Measurements from ENCODE around the gene SAP30BP.

SAP30BP gene

DNA sequence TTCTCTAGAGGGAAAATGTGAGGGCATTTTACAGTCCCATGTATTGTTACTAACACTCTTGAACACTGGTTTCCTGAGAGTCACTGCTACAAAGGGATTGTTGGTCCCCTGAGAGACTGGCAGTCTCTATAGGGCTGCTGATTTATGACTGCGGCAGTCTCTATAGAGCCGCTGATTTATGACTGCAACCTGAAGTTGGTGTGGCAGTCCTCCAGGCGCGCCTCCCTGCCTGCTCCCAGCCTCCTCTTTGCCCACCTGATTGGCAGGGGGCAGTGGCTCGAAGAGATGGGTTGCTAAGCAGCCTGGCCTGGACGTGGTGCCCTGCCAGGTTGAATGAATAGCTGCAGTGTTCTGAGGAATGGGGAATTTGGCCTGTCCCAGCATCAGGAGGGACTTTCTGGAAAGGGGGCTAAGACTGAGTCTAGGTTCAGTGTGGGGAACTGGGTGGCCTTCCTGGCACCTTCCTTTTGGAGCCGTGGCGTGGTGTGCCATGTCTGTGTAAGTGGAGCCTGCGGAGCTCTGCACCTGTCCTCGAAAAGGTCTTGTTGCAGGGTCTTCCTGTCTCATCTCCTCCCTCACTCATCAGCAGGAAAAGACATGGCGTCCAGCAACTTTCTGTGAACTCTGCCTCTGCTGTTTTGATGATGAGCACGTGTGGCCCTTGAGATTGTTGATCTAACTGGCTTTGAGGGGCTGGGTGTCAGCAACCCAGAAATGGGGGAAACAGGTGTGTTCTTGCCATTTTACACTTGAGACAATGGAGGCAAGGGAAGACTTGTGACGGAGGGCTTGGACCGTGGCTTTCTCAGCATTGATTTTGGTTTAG is 24.9 kb downstream of the SAP30BP start:
- no peak for FAIRE-seq

GRCh38 chr17:75692976-75693375 is 25.8 kb downstream of the SAP30BP start:
- FAIRE-seq = no peak

- FAIRE-seq = no peak
These were observed 26.7 kb downstream of the SAP30BP start for GRCh38 chr17:75693500-75694481.

DNA sequence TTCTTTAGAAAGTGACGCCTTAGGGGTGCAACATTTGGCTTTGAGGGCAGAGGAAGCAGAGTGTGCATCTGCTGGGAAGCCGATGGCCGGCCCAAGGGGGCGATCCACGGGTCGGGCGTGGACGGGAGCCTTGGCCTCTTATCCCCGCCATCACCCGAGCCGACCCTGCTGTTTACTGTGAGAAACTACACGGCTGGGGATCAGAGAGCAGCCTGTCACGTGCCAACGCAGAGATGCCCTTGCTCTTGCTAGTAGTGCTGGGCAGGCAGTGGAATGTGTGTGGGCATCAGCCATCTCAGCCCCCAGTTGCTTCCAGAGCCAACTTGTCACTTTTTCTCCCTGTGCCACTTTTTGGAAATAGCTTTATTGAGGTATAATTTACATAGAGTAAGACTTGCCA is 27.4 kb downstream of the SAP30BP start:
- FAIRE-seq = no peak

- no peak for FAIRE-seq
These were observed 28.1 kb downstream of the SAP30BP start for GRCh38 chr17:75695141-75695829.

DNA sequence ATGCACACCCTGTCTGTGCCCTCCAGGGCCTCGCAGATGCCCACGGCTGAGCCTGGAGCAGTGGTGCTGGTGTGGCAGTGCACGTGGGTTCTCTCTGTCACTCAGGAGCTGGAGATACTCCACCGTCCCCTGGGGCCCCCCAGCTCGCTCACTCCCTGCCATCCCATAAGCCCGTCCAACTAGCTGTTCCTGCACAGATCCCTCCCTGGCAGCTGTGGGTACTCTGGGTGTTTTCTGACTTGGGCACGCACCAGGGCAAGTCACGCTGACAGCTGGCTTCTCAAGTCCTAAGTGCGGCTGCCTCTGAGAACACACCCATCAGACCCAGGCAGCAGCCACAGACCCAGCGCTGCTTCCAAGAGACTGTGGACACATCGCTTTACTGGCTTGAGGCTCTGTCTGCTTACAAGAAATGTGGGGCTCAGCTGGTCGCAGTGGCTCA is 28.7 kb downstream of the SAP30BP start:
- FAIRE-seq = no peak

DNA sequence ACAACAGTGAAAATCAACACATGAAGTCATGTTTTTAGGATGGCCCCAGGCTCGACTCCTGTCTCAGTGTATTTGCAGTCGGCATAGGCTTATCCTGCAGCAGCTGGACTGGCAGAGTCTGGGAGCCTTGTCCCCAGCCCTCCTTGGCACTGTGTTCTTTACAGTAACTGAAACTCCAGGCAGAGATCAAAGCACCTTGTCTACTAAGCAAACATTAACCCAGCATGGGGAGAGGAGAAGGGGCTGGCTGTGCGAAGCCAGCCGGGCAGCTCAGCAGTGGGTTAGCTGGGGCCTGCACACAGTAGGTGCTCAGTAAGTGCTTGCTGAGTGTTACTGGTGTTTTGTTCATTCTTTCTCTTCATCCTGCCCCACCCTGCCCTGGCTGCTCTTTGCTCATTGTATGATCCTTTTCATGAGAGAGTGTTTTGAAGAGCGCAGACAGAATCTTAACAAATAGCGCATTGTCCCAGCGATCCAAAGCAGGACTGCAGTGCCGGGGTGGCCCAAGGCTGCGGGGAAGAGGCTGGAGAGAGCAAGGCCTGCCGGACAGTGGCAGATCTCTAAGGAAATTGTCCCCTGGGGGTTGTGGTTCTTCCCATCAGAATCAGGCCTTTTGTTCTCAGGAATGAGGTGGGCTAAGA is 30.6 kb downstream of the SAP30BP start:
- no peak for FAIRE-seq

DNA sequence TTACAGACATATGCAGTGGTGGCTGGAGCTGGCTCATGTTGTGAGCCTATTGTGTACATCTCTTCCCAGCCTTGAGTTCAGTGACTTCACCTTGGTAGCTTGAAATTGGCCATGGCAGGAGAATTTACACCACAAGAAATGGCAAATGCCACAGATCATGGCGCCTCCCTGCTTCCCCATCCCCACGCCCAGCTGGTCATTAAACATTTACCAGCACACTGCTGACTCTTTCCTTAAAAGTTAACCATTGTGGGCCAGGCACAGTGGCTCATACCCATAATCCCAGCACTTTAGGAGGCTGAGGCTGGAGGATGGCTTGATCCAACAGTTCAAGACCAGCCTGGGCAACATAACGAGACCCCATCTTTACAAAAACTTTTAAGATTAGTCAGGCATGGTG is 31.5 kb downstream of the SAP30BP start:
- FAIRE-seq = no peak

DNA sequence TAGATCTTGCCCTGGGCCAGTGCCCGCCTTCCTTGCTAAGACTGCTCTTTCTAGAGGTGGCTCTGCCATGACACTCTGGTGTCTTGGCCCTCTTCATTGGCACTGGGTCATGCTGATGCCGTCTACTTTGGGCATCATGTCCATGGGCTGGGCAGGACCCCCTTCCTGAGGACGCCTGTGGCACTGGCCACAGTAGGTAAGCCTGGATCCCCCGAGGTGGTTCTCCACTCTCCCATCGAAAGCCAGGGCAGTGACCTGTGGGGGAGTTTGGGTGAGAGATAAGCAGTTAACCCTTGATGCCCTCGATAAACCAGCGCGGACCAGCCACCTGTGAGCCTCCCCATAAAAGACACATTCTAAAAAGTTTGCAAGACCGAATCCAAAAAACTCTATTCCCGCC is 34.1 kb downstream of the SAP30BP start:
- no peak for FAIRE-seq

GRCh38 chr17:75703191-75703590 is 36.1 kb downstream of the SAP30BP start:
- FAIRE-seq = no peak

GRCh38 chr17:75703591-75703990 is 36.5 kb downstream of the SAP30BP start:
- FAIRE-seq = no peak

DNA sequence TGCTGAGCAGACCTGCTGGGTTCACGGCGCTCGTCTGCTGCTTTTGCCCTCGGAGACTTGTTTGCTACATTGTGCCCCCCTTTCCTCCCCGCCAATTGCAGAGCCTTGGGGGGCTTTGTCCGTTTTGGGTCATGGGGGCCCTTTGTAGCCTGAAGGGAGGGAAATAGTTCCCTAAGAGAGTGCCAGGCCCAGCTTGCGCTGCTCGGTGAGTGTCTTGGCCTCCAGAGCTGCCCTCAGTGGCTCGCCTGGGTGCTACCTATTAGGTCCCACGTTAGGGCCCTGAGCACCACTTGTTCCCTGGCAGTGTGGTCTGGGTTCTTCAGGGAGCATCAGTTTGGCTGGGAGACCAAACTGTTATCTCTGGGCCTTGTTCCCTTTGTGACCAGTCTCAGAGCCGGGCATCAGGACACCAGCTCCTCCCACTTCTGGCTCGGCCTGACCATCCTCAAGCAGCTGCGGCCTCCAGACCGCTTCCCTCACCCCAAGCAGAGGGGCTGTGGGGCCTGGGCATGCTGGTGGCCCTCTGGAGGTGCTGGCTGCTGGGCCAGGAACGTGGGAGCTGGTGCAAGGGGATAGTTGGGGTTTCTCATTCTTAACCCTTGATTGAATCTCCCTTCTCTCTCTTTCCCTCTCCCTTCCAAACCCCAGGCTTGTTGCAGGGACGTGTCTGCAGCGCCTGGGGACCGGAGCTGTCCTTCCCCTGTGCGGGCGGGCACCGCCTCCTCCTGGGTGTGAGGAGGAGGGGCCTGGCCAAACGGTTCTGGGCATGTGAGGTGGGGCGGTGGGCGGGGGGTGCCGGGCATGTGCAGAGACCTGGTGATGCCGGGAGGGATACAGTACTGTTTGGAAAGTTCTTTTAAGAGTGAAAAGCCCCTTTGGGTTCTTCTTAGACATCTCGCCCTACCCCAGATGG is 38.1 kb downstream of the SAP30BP start:
- FAIRE-seq = no peak

- no peak for FAIRE-seq
These were observed 39.0 kb downstream of the SAP30BP start for GRCh38 chr17:75706042-75706728.

GRCh38 chr17:75707079-75707571 is 40.0 kb downstream of the SAP30BP start:
- FAIRE-seq = no peak

DNA sequence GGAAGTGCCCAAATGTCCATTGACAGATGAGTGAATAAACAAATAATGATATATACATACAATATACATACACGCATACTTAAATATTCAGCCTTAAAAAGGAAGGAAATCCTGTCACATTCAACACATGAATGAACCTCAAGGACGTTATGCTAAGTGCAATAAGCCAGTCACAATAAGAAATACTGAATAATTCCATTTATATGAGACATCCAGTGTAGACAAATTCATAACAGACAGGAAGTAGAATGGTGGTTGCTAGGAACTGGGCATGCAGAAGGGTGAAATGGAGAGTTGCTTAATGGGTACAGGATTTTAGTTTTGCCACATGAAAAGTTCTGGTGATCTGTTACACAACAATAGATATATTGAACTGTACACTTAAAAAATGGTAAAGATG is 45.3 kb downstream of the SAP30BP start:
- no peak for FAIRE-seq

GRCh38 chr17:75719732-75720131 is 52.6 kb downstream of the SAP30BP start:
- FAIRE-seq = no peak

DNA sequence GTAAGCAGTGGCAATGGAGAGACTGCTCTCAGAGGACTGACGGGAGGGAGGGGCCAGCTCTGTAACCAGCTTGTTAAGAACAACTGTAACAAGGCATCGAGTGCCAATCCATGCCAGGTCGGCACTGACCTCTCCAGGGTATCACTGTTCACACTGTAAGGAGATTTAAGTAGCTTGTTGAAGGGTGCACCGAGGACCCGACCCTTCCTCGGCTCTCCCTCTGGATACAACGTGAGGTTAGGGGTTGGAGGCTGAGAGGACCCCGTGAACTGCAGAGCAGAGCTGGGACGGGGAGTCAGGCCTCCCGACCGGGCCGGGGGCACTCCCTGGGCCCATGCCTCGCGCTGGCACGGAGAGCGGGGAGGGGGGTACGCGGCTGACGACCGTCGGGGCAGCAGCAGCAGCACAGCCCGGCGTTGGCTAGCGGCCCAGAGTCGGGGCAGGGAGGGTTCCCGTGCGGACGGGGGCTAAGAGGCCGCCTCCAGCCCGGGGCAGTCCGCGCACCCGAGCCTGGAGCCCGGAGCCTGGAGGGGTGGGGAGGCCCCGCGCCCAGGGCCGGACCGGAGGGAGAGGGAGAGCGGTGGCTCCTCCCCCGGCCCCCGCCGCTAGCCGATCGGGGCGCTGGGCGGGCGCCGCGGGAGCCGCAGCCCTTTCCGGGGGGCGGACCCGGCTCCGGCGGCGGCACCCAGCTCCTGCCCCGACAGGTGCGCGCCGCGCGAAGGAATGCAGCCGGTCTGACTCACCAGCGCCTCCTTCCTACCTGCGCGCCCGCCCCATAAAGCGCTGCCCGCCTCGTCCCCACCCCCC is 53.7 kb downstream of the SAP30BP start, which contains the start of gene ITGB4:
Gene ITGB4, plus strand, starts transcription at position 804 of the 807 bp plus-strand sequence. CDS start 3,245 bp downstream, outside the sequence.
- FAIRE-seq = no peak

- no peak for FAIRE-seq
These were observed 54.4 kb downstream of the SAP30BP start for GRCh38 chr17:75721463-75722011.

DNA sequence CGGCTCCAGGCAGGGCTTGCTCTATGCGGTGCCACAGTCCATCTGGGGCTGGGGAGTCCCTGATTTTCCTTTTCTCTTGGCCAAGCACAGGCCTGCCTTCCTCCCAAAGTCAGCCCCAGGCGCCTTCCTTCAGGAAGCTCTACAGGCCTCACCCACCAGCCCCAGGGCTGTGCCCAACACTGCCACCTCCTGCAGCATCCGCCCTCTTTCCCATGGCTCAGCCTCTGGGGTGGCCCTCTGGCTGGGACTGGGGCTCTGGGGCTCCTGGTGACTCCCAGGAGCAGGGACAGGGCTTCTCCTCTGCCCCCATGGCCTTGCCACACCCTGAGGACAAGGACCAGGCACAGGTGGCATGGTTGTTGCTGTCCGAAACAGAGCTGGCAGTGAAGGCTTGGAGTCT is 54.9 kb downstream of the SAP30BP start:
- no peak for FAIRE-seq
